ENCODE measurements around the gene TMBIM1.
"Not testable (repeated sequence)": the region's sequence is repeated elsewhere in the genome, so short reads cannot be mapped to it uniquely, and the experiment has no call there.

Gene TMBIM1

GRCh38 chr2:218290316-218291261, 1.7 kb downstream of the TMBIM1 start:
- DNase-seq = no peak

GRCh38 chr2:218289639-218290315, 2.5 kb downstream of the TMBIM1 start:
- no peak for DNase-seq

- DNase-seq = no peak
These were observed 5.5 kb downstream of the TMBIM1 start for GRCh38 chr2:218286570-218287459.

GRCh38 chr2:218285604-218286003, 6.7 kb downstream of the TMBIM1 start:
- DNase-seq = peak; percentile 40

GRCh38 chr2:218284106-218284811, 8.0 kb downstream of the TMBIM1 start:
- no peak for DNase-seq

GRCh38 chr2:218282173-218282991, 9.9 kb downstream of the TMBIM1 start:
- peak; percentile 19 for DNase-seq

- no peak for DNase-seq
These were observed 10.9 kb downstream of the TMBIM1 start for GRCh38 chr2:218281449-218281848.

GRCh38 chr2:218280260-218280870, 11.9 kb downstream of the TMBIM1 start:
- no peak for DNase-seq

GRCh38 chr2:218278531-218279360, 13.6 kb downstream of the TMBIM1 start:
- no peak for DNase-seq

- no peak for DNase-seq
These were observed 14.4 kb downstream of the TMBIM1 start for GRCh38 chr2:218277921-218278320.

- no peak for DNase-seq
These were observed 15.1 kb downstream of the TMBIM1 start for GRCh38 chr2:218276986-218277755.

- no peak for DNase-seq
These were observed 16.8 kb downstream of the TMBIM1 start for GRCh38 chr2:218275371-218276072.

GRCh38 chr2:218274586-218274985, 17.7 kb downstream of the TMBIM1 start:
- no peak for DNase-seq

- no peak for DNase-seq
These were observed 18.4 kb downstream of the TMBIM1 start for GRCh38 chr2:218273908-218274249.

GRCh38 chr2:218273214-218273907, 18.9 kb downstream of the TMBIM1 start:
- DNase-seq = not testable (repeated sequence)

GRCh38 chr2:218272531-218273212, 19.6 kb downstream of the TMBIM1 start:
- peak; percentile 77 for DNase-seq

GRCh38 chr2:218271865-218272530, 20.3 kb downstream of the TMBIM1 start:
- DNase-seq = no peak

All from DMS79 (cell line).